GM12891 (cell line): ENCODE results near the gene DNAAF3.

ENCODE experiments used
- POLR2A ChIP-seq: IDR thresholded peaks from 2 replicates; pipeline ENCODE4 v1.6.1; 2011; ENCODE audit warnings: low read depth, low read length, control low read depth
- POLR2AphosphoS5 ChIP-seq: IDR thresholded peaks from 2 replicates; pipeline ENCODE4 v1.6.1; 2011; ENCODE audit warnings: low read depth, low read length, control low read depth
- SPI1 ChIP-seq: IDR thresholded peaks from 2 replicates; pipeline ENCODE4 v1.6.1; 2011; ENCODE audit warnings: low read depth, low read length, control low read depth
- TAF1 ChIP-seq: IDR thresholded peaks from 2 replicates; pipeline ENCODE4 v1.6.1; 2011; ENCODE audit warnings: low read depth, low read length, control low read depth

- TF ChIP-seq TAF1 (no peak), POLR2A (no peak), SPI1 (no peak), POLR2AphosphoS5 (no peak)
These were observed 28.5 kb downstream of the DNAAF3 start for GRCh38 chr19:55137915-55138314.
